SW480 (cell line): ENCODE data around the gene CXADR.

Experiments
- DNase-seq: peaks from one replicate; pipeline ENCODE4 v3.0.0-alpha.2; 2016; ENCODE audit warnings: low spot score

Gene CXADR

GRCh38 chr21:17607684-17608083, 94.8 kb downstream of the CXADR start:
- no peak for DNase-seq

DNA sequence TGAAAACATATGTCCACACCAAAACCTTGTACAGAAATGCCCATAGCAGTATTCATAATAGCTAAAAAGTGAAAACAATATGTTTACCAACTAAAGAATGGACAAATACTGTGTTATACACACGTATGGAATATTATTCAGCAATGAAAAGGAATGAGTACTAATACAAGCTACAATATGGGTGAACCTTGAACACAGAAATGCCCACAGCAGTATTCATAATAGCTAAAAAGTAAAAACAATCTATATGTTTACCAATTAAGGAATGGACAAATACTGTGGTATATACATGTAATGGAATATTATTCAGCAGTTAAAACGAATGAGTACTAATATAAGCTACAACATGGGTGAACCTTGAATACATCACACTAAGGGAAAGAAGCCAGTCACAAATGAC, 96.8 kb downstream of the CXADR start:
- DNase-seq: no peak

DNA sequence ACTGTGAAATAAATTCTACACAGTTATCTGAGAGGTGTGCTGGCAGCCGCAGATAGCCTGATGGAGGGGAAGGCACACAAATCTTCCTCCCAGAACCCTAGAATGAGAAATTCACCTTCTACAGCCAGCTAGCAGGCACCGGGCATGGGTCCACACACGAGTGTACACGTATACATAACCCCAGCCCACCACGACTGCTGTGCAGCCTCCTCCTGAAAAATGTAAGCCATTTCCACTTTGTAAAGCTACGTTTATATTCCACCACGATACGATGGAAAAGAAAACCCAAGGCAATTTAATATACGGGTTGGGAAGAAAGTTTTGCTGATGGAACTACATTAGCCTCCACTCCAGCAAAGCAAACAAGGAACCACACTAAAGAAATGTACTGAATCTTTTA, 98.1 kb downstream of the CXADR start:
- DNase-seq: peak; percentile 14

DNA sequence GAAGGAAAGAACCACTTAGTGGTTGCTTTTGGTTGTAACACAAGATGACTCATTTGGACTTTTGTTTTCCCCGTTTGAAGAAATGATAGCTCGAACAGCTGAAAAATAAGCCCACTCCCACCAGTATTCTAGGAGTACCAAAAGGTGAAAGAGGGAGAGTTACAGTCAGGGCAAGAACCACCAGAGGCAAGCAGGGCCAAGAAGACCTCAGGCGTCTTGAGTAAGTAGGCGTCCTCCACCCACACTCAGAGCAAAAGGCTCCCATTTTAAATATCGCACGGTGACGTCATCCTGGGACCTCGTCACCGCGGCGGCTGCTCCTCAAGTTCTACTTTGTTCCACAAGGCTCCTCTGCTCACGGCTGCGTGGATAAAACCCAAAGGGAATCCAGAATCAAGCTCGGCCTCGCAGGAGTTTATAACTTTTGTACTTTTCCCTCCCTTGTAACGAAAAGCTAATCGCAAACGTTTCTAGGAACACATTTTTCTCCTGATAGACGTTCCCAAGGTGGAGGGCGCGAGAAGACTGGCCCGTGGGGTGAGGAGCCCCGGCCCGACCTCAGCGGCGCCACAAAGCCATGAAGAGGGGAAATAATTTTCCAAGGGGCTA, 98.7 kb downstream of the CXADR start:
- DNase-seq: peak; percentile 81

GRCh38 chr21:17612023-17612564, 99.3 kb downstream of the CXADR start:
- peak; percentile 33 for DNase-seq

DNA sequence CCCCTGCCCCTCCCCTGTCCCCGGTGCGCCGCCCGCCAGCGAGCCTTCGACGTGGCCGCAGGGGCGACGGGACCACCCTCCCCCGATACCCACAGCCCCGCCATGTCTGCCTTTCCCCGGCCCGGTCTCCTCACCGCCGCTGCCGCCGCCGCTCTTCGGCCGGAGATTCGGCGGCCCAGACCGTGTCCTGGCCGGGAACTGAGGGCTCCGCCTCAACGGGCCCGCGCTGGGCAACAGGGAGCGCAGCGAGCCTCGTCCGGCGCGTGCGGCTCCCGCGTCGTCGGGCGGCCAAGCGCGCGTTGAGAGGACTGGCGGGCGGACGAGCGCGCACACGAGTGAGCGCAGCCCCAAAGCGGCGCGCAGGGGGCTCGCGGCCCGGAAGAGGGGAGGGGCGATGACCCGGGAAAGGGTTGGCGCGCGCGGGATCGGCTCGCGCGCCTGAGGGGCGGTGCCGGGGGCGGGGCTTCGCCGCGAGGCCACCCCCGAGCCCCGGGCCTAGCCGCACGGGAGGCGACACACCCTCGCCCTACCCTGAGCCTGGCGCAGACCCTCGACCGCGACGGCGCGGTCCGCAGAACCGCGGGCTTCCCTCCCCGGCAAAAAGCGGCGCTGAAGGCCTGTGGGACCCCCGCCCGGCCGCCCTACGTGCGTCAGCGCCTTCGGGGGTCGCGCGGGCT, 99.9 kb downstream of the CXADR start, which contains the start of gene BTG3:
TSS of gene BTG3 (minus strand) at position 337 of the 677 bp plus-strand sequence. CDS start 3,757 bp downstream, outside the sequence.
- DNase-seq: peak; percentile 65

DNA sequence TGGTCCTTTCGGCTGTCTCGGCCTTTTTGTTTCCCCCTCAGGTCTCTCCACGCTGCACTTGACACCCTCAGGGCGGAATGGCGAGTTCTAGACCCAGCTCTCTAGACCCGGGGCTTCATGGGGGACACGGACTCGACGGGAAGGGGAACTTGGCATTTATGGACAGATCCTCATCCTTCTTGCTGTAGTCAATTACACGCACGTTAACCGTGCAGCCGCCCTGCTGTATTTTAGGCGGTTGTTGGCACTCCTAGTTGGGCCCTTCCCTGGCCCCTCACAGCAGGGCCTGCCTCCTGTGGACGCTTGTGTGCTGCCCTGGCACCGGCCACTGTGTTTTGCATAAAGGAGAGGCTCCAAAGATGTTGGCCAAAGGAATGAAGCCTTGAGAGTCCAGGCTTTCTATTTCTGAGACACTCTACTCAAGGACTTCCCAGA, 100.4 kb downstream of the CXADR start:
- DNase-seq: no peak

DNA sequence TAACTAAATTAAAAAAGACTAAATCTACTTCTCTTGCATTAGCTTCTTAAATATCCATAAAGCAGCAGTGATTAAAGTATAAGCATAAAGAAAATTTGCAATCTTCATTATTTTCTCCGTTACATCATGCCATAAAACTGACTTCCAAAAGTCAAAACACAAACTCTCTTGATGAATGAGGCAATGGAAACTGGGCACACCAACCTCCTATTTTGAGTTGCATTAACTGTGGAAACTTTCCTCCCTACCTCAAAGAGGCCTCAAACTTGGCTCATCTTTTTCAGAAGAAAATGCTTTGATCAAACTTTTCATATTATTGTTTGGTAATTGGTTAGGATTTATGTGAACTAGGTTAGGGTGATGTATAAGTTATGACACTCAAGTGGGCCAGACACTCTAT, 104.0 kb downstream of the CXADR start:
- no peak for DNase-seq

- DNase-seq: peak; percentile 30
Observed at GRCh38 chr21:17622018-17622417, 109.2 kb downstream of the CXADR start.

- DNase-seq: no peak
Observed at GRCh38 chr21:17631195-17631594, 118.4 kb downstream of the CXADR start.

DNA sequence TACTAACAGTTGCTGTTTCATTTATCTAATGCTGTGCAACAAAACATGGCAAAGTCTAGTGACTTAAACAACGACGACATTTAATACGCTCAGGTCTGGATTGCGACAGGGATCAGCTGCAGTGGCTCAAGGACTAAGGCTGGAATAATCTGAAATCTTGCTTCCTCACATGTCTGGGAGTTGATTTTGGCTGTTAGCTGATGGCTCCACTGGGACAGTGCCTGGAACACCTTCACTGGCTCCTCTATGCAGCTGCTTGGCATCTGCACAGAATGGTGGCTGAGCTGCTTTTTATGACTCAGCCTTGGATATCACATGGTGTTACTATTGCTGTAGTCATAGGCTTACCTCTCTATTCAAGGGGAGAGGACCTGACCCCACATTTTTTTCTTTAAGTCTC, 123.9 kb downstream of the CXADR start:
- no peak for DNase-seq

- no peak for DNase-seq
Observed at GRCh38 chr21:17640821-17641220, 128.0 kb downstream of the CXADR start.
